ENCODE results near the gene TRAF3.
"Not testable (repeated sequence)": the region's sequence is repeated elsewhere in the genome, so short reads cannot be mapped to it uniquely, and the experiment has no call there.

TRAF3 gene

DNA sequence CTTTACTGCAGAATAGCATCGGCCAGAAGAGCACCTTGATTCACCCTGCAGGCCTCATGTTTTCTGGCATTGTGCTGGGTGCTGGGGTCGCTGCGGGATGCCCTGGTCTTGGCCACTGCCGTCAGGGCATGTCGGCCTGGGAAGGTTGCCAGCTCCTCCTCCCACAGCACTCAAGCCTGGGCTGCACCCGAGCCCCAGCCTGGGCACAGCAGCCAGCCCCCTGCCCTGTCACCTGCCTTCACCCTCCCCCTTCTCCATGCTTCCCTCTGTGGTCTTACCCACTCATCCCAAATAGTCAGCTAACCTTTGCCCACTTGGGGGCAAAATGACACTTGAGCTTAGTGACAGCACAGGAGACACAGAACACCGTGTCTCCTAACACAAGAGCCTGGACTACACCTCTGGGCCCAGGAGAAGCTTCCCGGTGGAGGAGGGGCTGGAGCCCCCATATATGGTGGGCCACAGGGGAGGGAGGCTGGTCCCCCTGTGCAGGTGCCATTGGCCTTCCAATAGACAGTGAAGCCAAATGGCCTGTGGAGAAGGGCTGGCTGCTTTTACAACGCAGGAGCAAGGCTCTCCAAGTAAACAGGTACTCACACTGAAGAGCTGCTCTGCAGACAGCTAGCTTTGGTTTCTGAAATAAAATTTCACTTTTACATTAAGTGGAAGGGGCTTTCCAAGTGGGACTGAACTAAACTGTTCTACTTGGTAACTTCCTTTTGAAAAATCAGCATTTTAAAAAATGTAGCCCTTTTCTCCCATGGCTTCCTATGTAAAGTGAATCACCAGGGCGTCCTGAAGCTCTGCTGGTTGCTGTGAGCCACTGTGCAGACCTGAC, 94.0 kb downstream of the TRAF3 start:
- Histone ChIP-seq H3K9ac (ENCODE audit: low read length in 5 of 5) (no peak overlapping the region), H3K36me3 (ENCODE audit: control insufficient read depth in 5 of 5, insufficient read depth in 5 of 5, low read length in 5 of 5) (peaks cover 6 to 52% (median 29%) of the 10 kb centered on the region in 5 donors), H3K4me3 (ENCODE audit: low read depth in 1 of 5, low read length in 5 of 5) (no peak overlapping the region), H3K4me1 (ENCODE audit: control insufficient read depth in 5 of 5, insufficient read depth in 5 of 5, low read length in 5 of 5) (peaks cover 0 to 22% (median 2%) of the 10 kb centered on the region in 5 donors), H3K27me3 (ENCODE audit: control insufficient read depth in 5 of 5, insufficient read depth in 4 of 5, low read length in 5 of 5) (no peaks in the 10 kb centered on the region), H3K9me3 (ENCODE audit: control insufficient read depth in 5 of 5, low read length in 5 of 5) (no peaks in the 10 kb centered on the region), H3K27ac (ENCODE audit: low read depth, low read length) (no peak overlapping the region)

DNA sequence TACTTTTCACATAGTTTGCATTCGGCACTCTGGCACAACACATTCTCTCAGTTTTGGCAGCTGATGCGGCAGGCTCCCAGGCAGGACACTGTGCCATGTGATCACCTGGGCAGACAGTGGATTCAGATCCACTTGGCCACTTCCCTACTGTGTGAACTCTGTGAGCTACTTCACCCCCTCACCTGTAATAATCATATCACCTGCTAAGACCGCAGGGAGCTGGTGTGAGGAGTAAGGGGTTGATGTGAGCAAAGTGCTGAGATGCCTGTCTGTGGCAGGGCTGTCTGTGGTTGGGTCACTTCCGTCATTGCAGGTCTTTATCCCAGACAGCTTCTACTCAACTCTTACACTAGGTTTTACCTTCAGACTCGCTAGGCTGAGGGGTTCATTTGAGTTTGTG, 94.8 kb downstream of the TRAF3 start:
- Histone ChIP-seq H3K9me3 (ENCODE audit: control insufficient read depth in 5 of 5, low read length in 5 of 5) (no peaks in the 10 kb centered on the region), H3K4me1 (ENCODE audit: control insufficient read depth in 5 of 5, insufficient read depth in 5 of 5, low read length in 5 of 5) (peaks cover 0 to 22% (median 2%) of the 10 kb centered on the region in 5 donors), H3K27me3 (ENCODE audit: control insufficient read depth in 5 of 5, insufficient read depth in 4 of 5, low read length in 5 of 5) (no peaks in the 10 kb centered on the region), H3K36me3 (ENCODE audit: control insufficient read depth in 5 of 5, insufficient read depth in 5 of 5, low read length in 5 of 5) (peaks cover 12 to 61% (median 37%) of the 10 kb centered on the region in 5 donors), H3K27ac (ENCODE audit: low read depth, low read length) (no peak overlapping the region), H3K4me3 (ENCODE audit: low read depth in 1 of 5, low read length in 5 of 5) (no peak overlapping the region), H3K9ac (ENCODE audit: low read length in 5 of 5) (no peak overlapping the region)

DNA sequence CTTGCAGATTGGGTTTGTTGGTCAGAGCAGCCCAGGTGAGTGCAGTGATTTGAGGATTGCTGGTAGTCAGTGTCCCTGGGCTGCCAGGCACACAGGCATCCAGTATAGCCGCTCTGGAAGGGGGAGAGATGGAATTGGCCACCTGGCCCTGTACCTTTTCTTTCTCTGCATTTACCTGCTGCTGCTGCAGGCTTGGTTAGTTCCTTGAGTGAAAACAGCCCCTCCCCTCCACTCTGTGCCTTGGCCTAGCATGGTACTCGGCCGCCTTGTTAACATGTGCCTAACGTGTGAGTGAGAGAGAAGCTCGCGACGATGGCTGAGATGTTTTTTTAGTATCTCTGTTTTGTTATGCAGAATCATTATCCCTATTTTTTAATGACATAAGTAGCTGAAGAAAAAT, 95.9 kb downstream of the TRAF3 start:
- H3K27me3 ChIP-seq (ENCODE audit: control insufficient read depth in 5 of 5, insufficient read depth in 4 of 5, low read length in 5 of 5): no peaks in the 10 kb centered on the region
- H3K36me3 ChIP-seq (ENCODE audit: control insufficient read depth in 5 of 5, insufficient read depth in 5 of 5, low read length in 5 of 5): peaks cover 15 to 71% (median 38%) of the 10 kb centered on the region in 5 donors
- H3K9ac ChIP-seq (ENCODE audit: low read length in 5 of 5): no peak overlapping the region
- H3K27ac ChIP-seq (ENCODE audit: low read depth, low read length): no peak overlapping the region
- peaks cover 0 to 22% (median 2%) of the 10 kb centered on the region in 5 donors for H3K4me1 ChIP-seq (ENCODE audit: control insufficient read depth in 5 of 5, insufficient read depth in 5 of 5, low read length in 5 of 5)
- no peak overlapping the region for H3K4me3 ChIP-seq (ENCODE audit: low read depth in 1 of 5, low read length in 5 of 5)
- no peaks in the 10 kb centered on the region for H3K9me3 ChIP-seq (ENCODE audit: control insufficient read depth in 5 of 5, low read length in 5 of 5)

DNA sequence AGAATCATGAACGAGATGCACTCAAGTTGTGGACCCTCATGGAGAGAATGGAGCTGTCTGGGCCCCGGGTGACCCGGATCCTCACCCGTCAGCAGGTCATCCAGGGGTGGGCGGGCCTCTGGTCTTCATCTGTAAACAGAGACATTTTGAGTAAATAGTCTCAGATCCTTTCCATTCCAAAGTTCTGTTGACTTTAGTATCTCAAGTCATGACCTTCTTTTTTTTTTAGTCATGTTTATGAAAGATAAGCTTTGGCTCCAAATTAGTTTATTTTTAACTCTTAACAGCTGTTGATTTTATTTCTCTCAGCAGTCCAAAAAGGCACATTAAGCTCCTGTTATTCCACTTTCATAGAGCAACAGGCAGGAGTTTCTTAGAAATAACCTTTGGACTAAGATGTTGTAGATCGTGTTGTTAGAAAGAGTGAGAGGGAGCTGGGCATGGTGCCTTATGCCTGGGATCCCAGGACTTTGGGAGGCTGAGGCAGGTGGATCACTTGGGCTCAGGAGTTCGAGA, 96.4 kb downstream of the TRAF3 start:
- Histone ChIP-seq H3K36me3 (ENCODE audit: control insufficient read depth in 5 of 5, insufficient read depth in 5 of 5, low read length in 5 of 5) (peaks cover 15 to 74% (median 40%) of the 10 kb centered on the region in 5 donors), H3K4me3 (ENCODE audit: low read depth in 1 of 5, low read length in 5 of 5) (no peak overlapping the region), H3K9me3 (ENCODE audit: control insufficient read depth in 5 of 5, low read length in 5 of 5) (no peaks in the 10 kb centered on the region), H3K4me1 (ENCODE audit: control insufficient read depth in 5 of 5, insufficient read depth in 5 of 5, low read length in 5 of 5) (peaks cover 0 to 18% (median 0%) of the 10 kb centered on the region in 5 donors), H3K9ac (ENCODE audit: low read length in 5 of 5) (no peak overlapping the region), H3K27ac (ENCODE audit: low read depth, low read length) (no peak overlapping the region), H3K27me3 (ENCODE audit: control insufficient read depth in 5 of 5, insufficient read depth in 4 of 5, low read length in 5 of 5) (no peaks in the 10 kb centered on the region)

DNA sequence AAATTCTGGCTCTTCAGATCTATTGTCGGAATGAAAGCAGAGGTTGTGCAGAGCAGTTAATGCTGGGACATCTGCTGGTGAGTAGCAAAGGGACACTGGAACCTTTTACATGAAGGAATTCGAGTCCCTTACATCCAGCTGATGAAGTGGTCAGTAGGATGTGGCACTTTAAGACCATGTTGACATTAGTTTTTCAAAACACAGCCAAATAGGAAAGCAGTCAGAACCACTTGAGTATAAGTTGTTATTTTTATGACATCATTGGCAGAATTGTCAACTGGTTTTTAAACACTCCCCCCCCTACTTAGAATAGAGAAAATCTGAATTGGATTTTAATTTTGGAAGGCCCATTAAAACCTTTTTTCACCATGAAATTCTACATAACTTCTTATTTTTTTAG, 98.4 kb downstream of the TRAF3 start:
- Histone ChIP-seq H3K27me3 (ENCODE audit: control insufficient read depth in 5 of 5, insufficient read depth in 4 of 5, low read length in 5 of 5) (no peaks in the 10 kb centered on the region), H3K4me1 (ENCODE audit: control insufficient read depth in 5 of 5, insufficient read depth in 5 of 5, low read length in 5 of 5) (peaks cover 0 to 14% (median 0%) of the 10 kb centered on the region in 5 donors), H3K27ac (ENCODE audit: low read depth, low read length) (no peak overlapping the region), H3K9me3 (ENCODE audit: control insufficient read depth in 5 of 5, low read length in 5 of 5) (no peaks in the 10 kb centered on the region), H3K36me3 (ENCODE audit: control insufficient read depth in 5 of 5, insufficient read depth in 5 of 5, low read length in 5 of 5) (peaks cover 15 to 69% (median 38%) of the 10 kb centered on the region in 5 donors), H3K9ac (ENCODE audit: low read length in 5 of 5) (no peak overlapping the region), H3K4me3 (ENCODE audit: low read depth in 1 of 5, low read length in 5 of 5) (no peak overlapping the region)

DNA sequence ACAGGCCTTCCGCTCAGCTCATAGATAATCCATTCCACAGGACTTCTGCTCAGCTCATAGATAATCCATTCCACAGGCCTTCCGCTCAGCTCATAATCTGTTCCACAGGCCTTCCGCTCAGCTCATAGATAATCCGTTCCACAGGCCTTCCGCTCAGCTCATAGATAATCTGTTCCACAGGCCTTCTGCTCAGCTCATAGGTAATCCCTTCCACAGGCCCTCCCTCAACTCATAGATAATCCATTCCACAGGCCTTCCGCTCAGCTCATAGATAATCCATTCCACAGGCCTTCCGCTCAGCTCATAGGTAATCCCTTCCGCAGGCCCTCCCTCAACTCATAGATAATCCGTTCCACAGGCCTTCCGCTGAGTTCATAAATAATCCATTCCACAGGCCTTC, 100.3 kb downstream of the TRAF3 start:
- not testable (repeated sequence) for H3K4me3 ChIP-seq (ENCODE audit: low read depth in 1 of 5, low read length in 5 of 5); H3K27me3 ChIP-seq (ENCODE audit: control insufficient read depth in 5 of 5, insufficient read depth in 4 of 5, low read length in 5 of 5); H3K9ac ChIP-seq (ENCODE audit: low read length in 5 of 5); H3K27ac ChIP-seq (ENCODE audit: low read depth, low read length); H3K9me3 ChIP-seq (ENCODE audit: control insufficient read depth in 5 of 5, low read length in 5 of 5); H3K4me1 ChIP-seq (ENCODE audit: control insufficient read depth in 5 of 5, insufficient read depth in 5 of 5, low read length in 5 of 5)
- H3K36me3 ChIP-seq (ENCODE audit: control insufficient read depth in 5 of 5, insufficient read depth in 5 of 5, low read length in 5 of 5): peaks cover 15 to 54% (median 27%) of the 10 kb centered on the region in 5 donors

DNA sequence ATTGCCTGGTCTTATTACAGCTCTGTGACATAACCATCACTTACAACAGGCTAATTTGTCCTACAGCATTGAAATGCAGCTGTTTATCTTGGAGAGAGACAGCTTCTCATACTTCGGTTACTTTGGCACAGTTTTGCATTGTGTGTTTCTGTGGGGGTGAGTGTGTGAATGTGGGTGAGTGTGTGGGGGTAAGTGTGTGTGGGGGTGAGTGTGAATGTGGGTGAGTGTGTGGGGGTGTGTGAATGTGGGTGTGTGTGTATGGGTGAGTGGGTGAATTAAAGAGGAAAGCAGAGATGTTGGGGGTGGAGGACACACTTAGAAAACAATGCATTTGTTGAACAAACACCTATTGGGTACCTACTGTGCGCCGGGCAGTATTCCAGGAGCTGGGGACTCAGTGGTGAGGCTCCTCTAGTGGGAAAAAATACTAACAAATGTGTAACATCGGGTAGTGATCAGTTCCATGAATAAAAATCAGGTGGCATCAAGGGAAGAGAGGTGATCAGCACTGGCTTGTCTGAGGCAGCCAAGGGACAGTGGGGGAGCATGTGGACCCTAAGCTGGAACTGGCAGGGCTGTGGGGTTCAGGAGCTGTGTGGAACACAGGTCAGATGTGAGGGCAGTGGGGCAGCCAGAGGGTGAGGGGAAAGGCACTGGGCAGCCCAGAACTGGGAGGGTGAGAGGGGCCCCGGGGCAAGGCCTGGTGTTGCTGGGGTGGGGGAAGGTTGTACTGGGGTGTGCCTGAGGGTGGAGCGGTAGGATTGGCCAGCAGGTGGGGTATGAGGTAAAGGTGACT, 101.1 kb downstream of the TRAF3 start:
- Histone ChIP-seq H3K36me3 (ENCODE audit: control insufficient read depth in 5 of 5, insufficient read depth in 5 of 5, low read length in 5 of 5) (peaks cover 11 to 54% (median 22%) of the 10 kb centered on the region in 5 donors), H3K27me3 (ENCODE audit: control insufficient read depth in 5 of 5, insufficient read depth in 4 of 5, low read length in 5 of 5) (no peaks in the 10 kb centered on the region), H3K9ac (ENCODE audit: low read length in 5 of 5) (no peak overlapping the region), H3K4me1 (ENCODE audit: control insufficient read depth in 5 of 5, insufficient read depth in 5 of 5, low read length in 5 of 5) (no peaks in the 10 kb centered on the region), H3K9me3 (ENCODE audit: control insufficient read depth in 5 of 5, low read length in 5 of 5) (no peaks in the 10 kb centered on the region), H3K27ac (ENCODE audit: low read depth, low read length) (no peak overlapping the region), H3K4me3 (ENCODE audit: low read depth in 1 of 5, low read length in 5 of 5) (no peak overlapping the region)

DNA sequence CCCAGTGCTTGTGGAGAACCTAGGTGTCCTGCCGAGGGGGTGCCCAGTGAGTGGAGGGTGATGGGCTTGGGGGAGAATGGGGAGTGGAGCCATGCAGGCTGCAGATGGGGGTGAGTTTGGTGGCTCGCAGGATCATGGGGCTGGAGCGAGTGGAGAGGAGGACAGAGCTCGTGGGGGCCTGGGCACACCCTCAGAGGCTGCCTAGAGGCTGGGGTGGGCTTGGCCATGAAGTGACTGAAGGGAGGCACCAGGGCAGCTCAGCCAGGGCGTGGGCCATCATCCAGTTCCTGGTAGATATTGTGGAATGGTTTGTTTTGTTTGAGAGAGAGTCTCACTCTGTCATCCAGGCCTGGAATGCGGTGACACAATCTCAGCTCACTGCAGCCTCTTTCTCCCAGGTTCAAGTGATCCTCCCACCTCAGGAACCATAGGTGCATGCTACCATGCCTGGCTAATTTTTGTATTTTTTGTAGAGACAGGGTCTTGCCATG, 101.8 kb downstream of the TRAF3 start:
- Histone ChIP-seq H3K27me3 (ENCODE audit: control insufficient read depth in 5 of 5, insufficient read depth in 4 of 5, low read length in 5 of 5) (no peaks in the 10 kb centered on the region), H3K9me3 (ENCODE audit: control insufficient read depth in 5 of 5, low read length in 5 of 5) (no peaks in the 10 kb centered on the region), H3K36me3 (ENCODE audit: control insufficient read depth in 5 of 5, insufficient read depth in 5 of 5, low read length in 5 of 5) (peaks cover 11 to 50% (median 22%) of the 10 kb centered on the region in 5 donors), H3K4me1 (ENCODE audit: control insufficient read depth in 5 of 5, insufficient read depth in 5 of 5, low read length in 5 of 5) (no peaks in the 10 kb centered on the region), H3K4me3 (ENCODE audit: low read depth in 1 of 5, low read length in 5 of 5) (no peak overlapping the region), H3K9ac (ENCODE audit: low read length in 5 of 5) (no peak overlapping the region), H3K27ac (ENCODE audit: low read depth, low read length) (no peak overlapping the region)

DNA sequence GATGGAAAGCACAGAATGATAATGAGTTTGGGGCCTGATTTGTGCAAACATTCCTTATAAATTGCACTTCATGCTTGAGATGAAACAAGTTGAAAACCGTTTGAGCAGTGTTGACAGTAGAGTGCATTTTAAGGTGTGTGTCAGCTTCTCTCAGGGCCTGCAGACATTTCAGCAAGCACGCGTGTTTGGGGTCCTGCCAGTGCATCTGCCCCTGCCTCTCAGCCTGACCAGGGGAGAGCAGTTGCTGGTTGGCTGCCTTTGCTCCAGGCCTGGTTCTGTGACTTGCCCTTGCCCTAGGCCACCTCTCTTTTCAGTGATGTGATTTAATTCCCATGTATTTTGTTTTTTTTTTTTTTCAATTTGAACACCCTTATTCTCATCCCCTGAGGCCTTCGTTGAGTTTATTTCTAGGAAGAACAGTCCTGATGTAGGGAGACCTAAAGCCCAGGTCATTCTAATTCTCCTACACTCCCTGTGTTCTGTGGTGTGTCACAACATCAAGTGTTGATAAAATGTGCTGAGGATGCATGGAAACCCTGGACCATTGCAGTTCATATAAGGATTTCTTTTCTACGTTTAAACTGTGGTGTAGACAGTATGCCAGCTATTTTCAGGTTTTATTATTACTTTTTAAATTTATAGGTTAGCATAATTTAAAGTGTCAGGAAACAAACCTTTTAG, 105.1 kb downstream of the TRAF3 start:
- no peak overlapping the region for H3K27ac ChIP-seq (ENCODE audit: low read depth, low read length)
- no peaks in the 10 kb centered on the region for H3K4me1 ChIP-seq (ENCODE audit: control insufficient read depth in 5 of 5, insufficient read depth in 5 of 5, low read length in 5 of 5)
- H3K27me3 ChIP-seq (ENCODE audit: control insufficient read depth in 5 of 5, insufficient read depth in 4 of 5, low read length in 5 of 5): no peaks in the 10 kb centered on the region
- no peak overlapping the region for H3K4me3 ChIP-seq (ENCODE audit: low read depth in 1 of 5, low read length in 5 of 5)
- H3K36me3 ChIP-seq (ENCODE audit: control insufficient read depth in 5 of 5, insufficient read depth in 5 of 5, low read length in 5 of 5): peaks cover 0 to 50% (median 20%) of the 10 kb centered on the region in 5 donors
- no peaks in the 10 kb centered on the region for H3K9me3 ChIP-seq (ENCODE audit: control insufficient read depth in 5 of 5, low read length in 5 of 5)
- H3K9ac ChIP-seq (ENCODE audit: low read length in 5 of 5): no peak overlapping the region

Measured in subcutaneous abdominal adipose tissue (tissue), 5 donors.